HL-60 (cell line): ENCODE data around the gene MTPN.

ENCODE experiments used
- DNase-seq, 2 experiments: peaks; one replicate each; pipeline ENCODE4 v3.0.0-alpha.2; 2010 to 2020; ENCODE audit warnings: low read depth in 1 of 2, low spot score in 1 of 2
- H3K27ac ChIP-seq: fragments of 250-450 bp; sonication (Bioruptor Pico); replicated peaks from 2 replicates; pipeline ENCODE4 v1.5.1; 2020; ENCODE audit warnings: mild to moderate bottlenecking, moderate library complexity
- H3K27me3 ChIP-seq: fragments of 250-450 bp; sonication (Bioruptor Pico); 2 replicates; pipeline ENCODE4 v1.5.1; 2021; ENCODE audit warnings: mild to moderate bottlenecking, moderate library complexity; ENCODE audit not compliant: insufficient read depth, poor library complexity, severe bottlenecking
- H3K4me3 ChIP-seq: replicated peaks from 2 replicates; pipeline ENCODE4 v1.5.1; 2011; ENCODE audit warnings: mild to moderate bottlenecking, control low read depth, low read length; ENCODE audit not compliant: insufficient read depth
- GABPA ChIP-seq: IDR thresholded peaks from 2 replicates; pipeline ENCODE4 v1.6.1; 2012; ENCODE audit warnings: low read depth
- POLR2AphosphoS5 ChIP-seq: IDR thresholded peaks from 2 replicates; pipeline ENCODE4 v1.6.1; 2012; ENCODE audit warnings: low read depth
- REST ChIP-seq: IDR thresholded peaks from 2 replicates; pipeline ENCODE4 v1.6.1; 2012; ENCODE audit warnings: low read depth; ENCODE audit not compliant: insufficient replicate concordance
- SPI1 ChIP-seq: IDR thresholded peaks from 2 replicates; pipeline ENCODE4 v1.6.1; 2012; ENCODE audit warnings: low read depth, mild to moderate bottlenecking, borderline replicate concordance
- TF ChIP-seq, protein P1 (sequence below): IDR thresholded peaks from one replicate; pipeline ENCODE4 v1.5.1; 2011; ENCODE audit warnings: low read length, control low read depth, inconsistent platforms; ENCODE audit not compliant: insufficient read depth

MTPN gene

GRCh38 chr7:136020556-136020955 lies 43.4 kb upstream of the MTPN start:
- Histone ChIP-seq H3K4me3 (no peak overlapping the region), H3K27ac (no peak overlapping the region), H3K27me3 (peaks cover 2% of the 10 kb centered on the region)
- DNase-seq: no peak
- no peak for TF ChIP-seq REST
- TF ChIP-seq SPI1: no peak
- TF ChIP-seq GABPA: no peak
- TF ChIP-seq, protein P1, sequence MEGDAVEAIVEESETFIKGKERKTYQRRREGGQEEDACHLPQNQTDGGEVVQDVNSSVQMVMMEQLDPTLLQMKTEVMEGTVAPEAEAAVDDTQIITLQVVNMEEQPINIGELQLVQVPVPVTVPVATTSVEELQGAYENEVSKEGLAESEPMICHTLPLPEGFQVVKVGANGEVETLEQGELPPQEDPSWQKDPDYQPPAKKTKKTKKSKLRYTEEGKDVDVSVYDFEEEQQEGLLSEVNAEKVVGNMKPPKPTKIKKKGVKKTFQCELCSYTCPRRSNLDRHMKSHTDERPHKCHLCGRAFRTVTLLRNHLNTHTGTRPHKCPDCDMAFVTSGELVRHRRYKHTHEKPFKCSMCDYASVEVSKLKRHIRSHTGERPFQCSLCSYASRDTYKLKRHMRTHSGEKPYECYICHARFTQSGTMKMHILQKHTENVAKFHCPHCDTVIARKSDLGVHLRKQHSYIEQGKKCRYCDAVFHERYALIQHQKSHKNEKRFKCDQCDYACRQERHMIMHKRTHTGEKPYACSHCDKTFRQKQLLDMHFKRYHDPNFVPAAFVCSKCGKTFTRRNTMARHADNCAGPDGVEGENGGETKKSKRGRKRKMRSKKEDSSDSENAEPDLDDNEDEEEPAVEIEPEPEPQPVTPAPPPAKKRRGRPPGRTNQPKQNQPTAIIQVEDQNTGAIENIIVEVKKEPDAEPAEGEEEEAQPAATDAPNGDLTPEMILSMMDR: no peak
- no peak for TF ChIP-seq POLR2AphosphoS5

- no peak for DNase-seq
- H3K27me3 ChIP-seq: peaks cover 8% of the 10 kb centered on the region
Observed at GRCh38 chr7:136018104-136018503, 40.9 kb upstream of the MTPN start.

DNA sequence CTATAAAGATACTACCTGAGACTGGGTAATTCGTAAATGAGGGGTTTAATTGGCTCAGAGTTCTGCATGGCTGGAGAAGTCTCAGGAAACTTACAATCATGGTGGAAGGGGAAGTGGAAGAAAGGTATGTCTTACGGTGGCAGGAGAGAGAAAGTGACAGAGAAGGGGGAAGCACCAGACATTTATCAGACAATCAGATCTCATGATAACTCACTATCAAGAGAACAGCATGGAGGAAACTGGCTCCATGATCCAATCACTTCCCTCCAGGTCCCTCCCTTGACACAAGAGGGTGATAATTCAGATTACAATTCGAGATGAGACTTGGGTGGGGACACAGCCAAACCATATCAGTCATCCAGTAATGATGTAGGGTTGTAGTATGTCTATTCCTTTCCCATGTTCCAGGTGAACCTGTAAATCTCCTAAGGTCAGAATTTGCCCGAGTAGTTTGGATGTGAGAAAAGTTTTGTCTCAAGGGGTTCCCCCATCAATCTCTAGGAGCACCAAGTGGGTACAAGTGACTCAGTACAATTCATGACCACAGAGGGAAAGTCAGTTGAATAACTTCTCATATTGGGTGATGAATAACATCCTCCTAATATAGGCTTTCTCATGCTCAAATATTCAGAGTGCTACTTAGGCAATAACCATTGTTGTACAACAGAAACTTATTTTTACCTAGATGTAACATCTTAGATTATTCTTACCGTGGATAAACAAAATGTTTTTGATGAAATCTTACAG lies 39.7 kb upstream of the MTPN start:
- Histone ChIP-seq H3K4me3 (no peak overlapping the region), H3K27ac (no peak overlapping the region), H3K27me3 (peaks cover 8% of the 10 kb centered on the region)
- no peak for DNase-seq
- TF ChIP-seq SPI1 (0 out of 2 replicates have a peak, but pooled peaks have one; percentile 7), GABPA (no peak)

More at GRCh38 chr7:136018104-136018503, 40.9 kb upstream of the MTPN start:
- Histone ChIP-seq H3K4me3 (no peak overlapping the region), H3K27ac (no peak overlapping the region)
- TF ChIP-seq REST (no peak), SPI1 (no peak), GABPA (no peak), POLR2AphosphoS5 (no peak)
- TF ChIP-seq, protein P1: no peak

- H3K4me3 ChIP-seq: no peak overlapping the region
- no peak for TF ChIP-seq GABPA
- TF ChIP-seq, protein P1: no peak
- no peak for TF ChIP-seq POLR2AphosphoS5
- no peak for TF ChIP-seq SPI1
- no peak for TF ChIP-seq REST
- no peak for DNase-seq
- H3K27me3 ChIP-seq: peaks cover 8% of the 10 kb centered on the region
- H3K27ac ChIP-seq: no peak overlapping the region
Observed at GRCh38 chr7:136015638-136016037, 38.5 kb upstream of the MTPN start.
